ENCODE data around the gene PUSL1. TPM values are rescaled to one million over a fixed set of nuclear protein-coding genes. Genes with fewer than 3 reads are reported as not detected.
A peak's percentile ranks its signal among the peaks of the same experiment; 100 is the strongest.

PUSL1 gene
- total and polyA plus RNA-seq, 2 donors from 2014 or later: 12.6 to 13.9 TPM

- DNase-seq: peak in 2 of 5 donors; percentile 53 to 92
- H3K9ac ChIP-seq (ENCODE audit: low read length in 3 of 3): peak overlapping the region in 1 of 3 donors; percentile 46
- peaks cover 0 to 13% (median 6%) of the 10 kb centered on the region in 3 donors for H3K4me1 ChIP-seq (ENCODE audit: control insufficient read depth in 2 of 3, insufficient read depth in 2 of 3, low read depth in 1 of 3, low read length in 3 of 3)
- H3K9me3 ChIP-seq (ENCODE audit: control insufficient read depth in 2 of 3, insufficient read depth in 1 of 3, low read length in 3 of 3): no peaks in the 10 kb centered on the region
- peak overlapping the region in 1 of 2 donors; percentile 57 for H3K27ac ChIP-seq (ENCODE audit: low read depth in 2 of 2, low read length in 2 of 2)
- no peak for TF ChIP-seq CTCF (IDR thresholded peaks at IDR 0.05; ENCODE audit: borderline replicate concordance, extremely low read depth, insufficient read depth)
- no peak for FAIRE-seq
- H3K27me3 ChIP-seq (ENCODE audit: control insufficient read depth, insufficient read depth, low read length): no peaks in the 10 kb centered on the region
- no peaks in the 10 kb centered on the region for H3K36me3 ChIP-seq (ENCODE audit: control insufficient read depth in 2 of 3, insufficient read depth in 3 of 3, low read length in 3 of 3)
- no peak overlapping the region for H3K4me3 ChIP-seq (ENCODE audit: low read length in 3 of 3)
- intact Hi-C loops (cut with DNase I): no loop called here
Measured at GRCh38 chr1:1281533-1282321, 26.7 kb upstream of the PUSL1 start.

- DNase-seq (no peak), FAIRE-seq (no peak)
- H3K4me3 ChIP-seq (ENCODE audit: low read length in 3 of 3): no peak overlapping the region
- no peaks in the 10 kb centered on the region for H3K27me3 ChIP-seq (ENCODE audit: control insufficient read depth, insufficient read depth, low read length)
- TF ChIP-seq CTCF (IDR thresholded peaks at IDR 0.05; ENCODE audit: borderline replicate concordance, extremely low read depth, insufficient read depth): no peak
- H3K36me3 ChIP-seq (ENCODE audit: control insufficient read depth in 2 of 3, insufficient read depth in 3 of 3, low read length in 3 of 3): no peaks in the 10 kb centered on the region
- no peak overlapping the region for H3K9ac ChIP-seq (ENCODE audit: low read length in 3 of 3)
- H3K4me1 ChIP-seq (ENCODE audit: control insufficient read depth in 2 of 3, insufficient read depth in 2 of 3, low read depth in 1 of 3, low read length in 3 of 3): peaks cover 0 to 13% (median 6%) of the 10 kb centered on the region in 3 donors
- intact Hi-C loops (cut with DNase I): no loop called here
- no peaks in the 10 kb centered on the region for H3K9me3 ChIP-seq (ENCODE audit: control insufficient read depth in 2 of 3, insufficient read depth in 1 of 3, low read length in 3 of 3)
- H3K27ac ChIP-seq (ENCODE audit: low read depth in 2 of 2, low read length in 2 of 2): no peak overlapping the region
Measured at GRCh38 chr1:1282998-1283397, 25.4 kb upstream of the PUSL1 start.

- no peaks in the 10 kb centered on the region for H3K27me3 ChIP-seq (ENCODE audit: control insufficient read depth, insufficient read depth, low read length)
- no peaks in the 10 kb centered on the region for H3K36me3 ChIP-seq (ENCODE audit: control insufficient read depth in 2 of 3, insufficient read depth in 3 of 3, low read length in 3 of 3)
- DNase-seq (peak; percentile 70 to 85 (median 78)), FAIRE-seq (no peak)
- no peak overlapping the region for H3K4me3 ChIP-seq (ENCODE audit: low read length in 3 of 3)
- H3K9ac ChIP-seq (ENCODE audit: low read length in 3 of 3): no peak overlapping the region
- intact Hi-C loops (cut with DNase I): no loop called here
- TF ChIP-seq CTCF (IDR thresholded peaks at IDR 0.05; ENCODE audit: borderline replicate concordance, extremely low read depth, insufficient read depth): no peak
- no peaks in the 10 kb centered on the region for H3K9me3 ChIP-seq (ENCODE audit: control insufficient read depth in 2 of 3, insufficient read depth in 1 of 3, low read length in 3 of 3)
- H3K27ac ChIP-seq (ENCODE audit: low read depth in 2 of 2, low read length in 2 of 2): no peak overlapping the region
- peaks cover 0 to 13% (median 6%) of the 10 kb centered on the region in 3 donors for H3K4me1 ChIP-seq (ENCODE audit: control insufficient read depth in 2 of 3, insufficient read depth in 2 of 3, low read depth in 1 of 3, low read length in 3 of 3)
Measured at GRCh38 chr1:1283821-1284220, 24.6 kb upstream of the PUSL1 start.

Measured in kidney (tissue), 14 donors.